Measurements from ENCODE around the gene EOGT. TPM values are rescaled to one million over a fixed set of nuclear protein-coding genes. Genes with fewer than 3 reads are reported as not detected.

Gene EOGT
- 8.8 to 14.2 TPM (median 9.6 TPM) in 5 replicates for total RNA-seq (2022; extraction: Qiagen RNA extraction)

GRCh38 chr3:69013253-69014021, at the start of gene EOGT:
TSS of gene EOGT (minus strand) at chr3:69013684. CDS start at chr3:69009846, 3,838 bp downstream.

GRCh38 chr3:69051756-69052471, 38.4 kb upstream of the EOGT start, which contains the start of gene TMF1:
TSS of gene TMF1 (minus strand) at chr3:69052333. CDS start at chr3:69052086, 247 bp downstream.

Other genes with a start within 250 kb of the EOGT start
- not detected in 5 replicates for gene TAFA4, start 81.1 kb downstream of the EOGT start, total RNA-seq (2022; extraction: Qiagen RNA extraction)
- 9.8 to 15.3 TPM (median 12.9 TPM) in 5 replicates for gene TMF1, start 38.6 kb upstream of the EOGT start, total RNA-seq (2022; extraction: Qiagen RNA extraction)
- 20.8 to 28.5 TPM (median 21.8 TPM) in 5 replicates for gene UBA3, start 66.7 kb upstream of the EOGT start, total RNA-seq (2022; extraction: Qiagen RNA extraction)
- 76.3 to 103 TPM (median 80.3 TPM) in 5 replicates for gene ARL6IP5, start 71.3 kb upstream of the EOGT start, total RNA-seq (2022; extraction: Qiagen RNA extraction)
- gene LMOD3, start 108.9 kb upstream of the EOGT start, total RNA-seq (2022; extraction: Qiagen RNA extraction), result not detected in 5 replicates